GM19035 (cell line): ENCODE measurements around the gene GLI1.
"Not testable (repeated sequence)": the region's sequence is repeated elsewhere in the genome, so short reads cannot be mapped to it uniquely, and the experiment has no call there.

ENCODE experiments used
- ATAC-seq: cut with Tn5 transposase; IDR thresholded peaks from one replicate; pipeline ENCODE4 v1.9.1; 2021; ENCODE audit not compliant: unreplicated experiment

GLI1 gene

DNA sequence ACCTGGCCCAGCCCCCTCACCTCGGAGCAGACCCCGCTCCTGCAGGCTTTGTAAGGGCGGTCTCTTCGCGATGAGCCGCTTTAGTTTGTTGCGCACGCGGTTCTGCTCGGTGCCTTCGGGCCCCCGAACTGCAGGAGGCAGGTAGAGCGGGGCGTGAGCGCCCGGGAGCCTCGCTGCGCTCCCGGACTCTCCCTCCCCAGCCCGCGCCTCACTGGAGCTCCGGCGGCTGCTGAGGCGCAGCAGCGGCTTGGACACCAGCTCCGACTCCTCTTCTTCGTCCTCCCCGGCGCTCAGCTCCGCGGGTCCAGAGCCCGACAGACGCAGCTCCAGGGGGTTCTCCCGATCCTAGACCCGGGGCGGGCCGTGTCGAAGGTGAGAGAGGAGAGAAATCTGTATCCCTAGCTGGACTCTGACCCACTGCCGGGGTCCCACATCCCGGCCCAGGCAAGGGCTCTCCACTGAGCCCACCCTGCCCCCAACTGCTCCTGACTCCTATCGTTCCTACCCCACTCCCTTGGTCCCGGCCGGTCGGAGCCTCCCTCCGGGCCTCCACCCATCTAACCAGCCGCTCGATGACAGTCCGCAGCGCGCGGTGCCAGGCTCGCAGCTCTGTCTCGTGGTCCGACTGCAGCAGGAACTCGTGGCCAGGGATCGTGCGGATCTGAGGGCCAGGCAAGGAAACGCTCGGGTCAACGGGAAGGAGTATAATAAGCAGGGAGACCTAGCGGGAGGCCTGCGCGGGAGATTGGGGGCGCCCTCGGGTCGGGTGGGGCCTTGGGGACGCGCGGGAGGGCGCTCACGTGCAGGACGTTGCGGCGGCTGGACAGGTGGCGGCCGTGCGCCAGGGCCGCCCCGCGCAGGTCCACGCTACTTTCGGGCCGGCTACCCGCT is 15.9 kb downstream of the GLI1 start:
- peak; percentile 2 for ATAC-seq

GRCh38 chr12:57476162-57476992 is 16.8 kb downstream of the GLI1 start:
- ATAC-seq, result peak; percentile 38

DNA sequence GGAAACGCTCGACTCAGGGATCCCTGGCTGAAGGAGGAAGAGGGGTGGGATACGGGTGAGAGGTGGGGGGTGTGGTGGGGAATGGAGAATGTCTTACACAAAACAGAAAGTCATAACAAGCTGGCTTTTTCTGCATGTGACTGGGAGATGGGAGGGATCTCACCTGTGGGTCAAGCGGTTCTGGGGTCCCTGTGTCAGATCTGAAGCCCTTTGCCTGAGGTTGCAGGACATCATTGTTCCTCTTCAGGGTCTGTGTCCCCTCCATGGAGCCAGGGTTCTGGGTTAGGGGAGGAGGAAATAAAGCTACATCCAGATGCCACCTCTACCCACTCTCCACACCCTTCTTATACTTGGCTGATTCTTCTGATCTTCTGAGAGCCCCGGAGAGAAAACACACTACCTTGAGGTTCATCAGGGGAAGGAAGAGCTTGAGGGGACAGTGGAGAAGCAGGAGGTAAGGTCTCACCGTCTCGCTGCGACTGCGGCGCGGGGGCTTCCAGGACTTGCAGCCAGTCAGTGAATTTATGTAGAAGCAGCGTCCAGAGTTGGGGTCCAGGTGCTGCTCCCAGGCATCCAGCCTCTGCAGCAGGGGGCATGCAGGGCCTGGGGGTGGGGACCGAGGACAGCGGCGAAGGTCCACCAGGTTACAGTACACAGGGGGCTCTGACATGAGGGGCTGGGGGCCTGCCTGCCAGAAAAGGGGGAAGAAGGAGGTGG is 17.6 kb downstream of the GLI1 start:
- no peak for ATAC-seq

DNA sequence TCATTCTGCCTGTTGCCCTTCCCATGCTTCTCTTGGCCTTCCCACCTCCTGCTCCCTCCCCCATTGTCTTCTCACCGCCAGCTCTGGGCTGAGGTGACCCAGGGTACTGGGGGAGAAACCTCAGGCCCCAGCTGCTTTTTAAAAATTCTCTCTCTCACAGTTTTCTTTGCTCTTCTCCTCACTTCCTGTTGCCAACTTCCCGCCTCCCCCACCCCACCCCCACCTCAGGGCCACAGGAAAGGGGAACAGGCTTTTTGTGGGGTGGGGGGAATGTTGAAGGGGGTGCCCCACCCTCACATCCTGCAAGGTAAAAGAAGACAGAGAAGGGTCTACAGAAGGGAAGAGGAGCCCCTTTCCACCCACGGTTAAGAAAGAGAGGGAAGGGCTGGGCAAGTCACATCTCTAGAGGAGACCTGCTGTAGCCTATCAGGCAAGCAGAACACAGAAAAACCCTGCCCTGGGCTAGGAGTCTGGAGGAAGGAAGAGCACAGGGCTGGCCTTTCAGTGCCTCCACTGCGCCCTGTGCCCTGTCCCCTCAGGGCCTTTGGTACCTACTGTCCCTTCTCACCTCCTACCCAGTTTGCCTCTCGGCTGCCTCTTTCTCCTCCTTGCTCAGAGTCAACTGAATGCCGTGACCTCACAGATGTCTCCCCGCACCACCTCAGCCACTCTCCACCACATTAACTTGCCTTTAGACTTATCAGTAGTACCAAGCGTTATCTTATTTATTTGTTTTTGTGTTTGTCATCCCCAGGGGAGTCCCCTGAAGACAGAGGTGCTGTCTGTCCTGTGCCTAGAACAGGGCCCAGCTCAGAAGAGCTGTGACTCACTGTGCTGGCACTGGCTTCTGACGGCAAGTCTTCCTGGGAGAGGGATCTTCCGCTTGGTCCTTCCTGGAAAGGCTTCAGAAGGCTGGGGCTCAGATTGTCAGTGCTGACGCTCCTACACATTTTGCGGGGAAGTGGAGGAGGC is 18.4 kb downstream of the GLI1 start:
- peak; percentile 35 for ATAC-seq

- no peak for ATAC-seq
Measured at GRCh38 chr12:57479043-57479375, 19.4 kb downstream of the GLI1 start.

- peak; percentile 36 for ATAC-seq
Measured at GRCh38 chr12:57479376-57480115, 20.0 kb downstream of the GLI1 start, which contains the start of gene ARHGAP9. Gene ARHGAP9 (minus strand): TSS chr12:57479866. CDS start chr12:57479406, 460 bp downstream.

DNA sequence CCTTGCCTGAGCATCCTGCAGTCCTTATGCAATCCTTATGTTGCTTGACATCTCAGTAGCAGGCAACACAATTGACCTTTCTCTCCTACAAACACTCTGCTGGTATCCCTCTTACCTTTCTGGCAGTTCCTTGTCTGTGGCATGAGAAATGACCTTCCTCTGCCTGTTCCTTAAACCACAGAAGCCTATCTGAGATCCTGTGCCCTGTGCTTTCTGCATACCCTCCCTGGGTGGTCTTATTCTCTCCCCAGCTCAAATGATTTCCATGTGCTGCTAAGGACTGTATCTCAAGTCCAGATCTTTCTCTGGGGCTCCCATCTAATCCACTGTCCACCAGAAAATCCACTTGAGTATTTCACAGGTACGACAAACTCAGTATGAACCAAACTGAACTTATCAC is 22.1 kb downstream of the GLI1 start:
- ATAC-seq, result no peak

- ATAC-seq, result no peak
Measured at GRCh38 chr12:57483466-57483865, 23.9 kb downstream of the GLI1 start.

DNA sequence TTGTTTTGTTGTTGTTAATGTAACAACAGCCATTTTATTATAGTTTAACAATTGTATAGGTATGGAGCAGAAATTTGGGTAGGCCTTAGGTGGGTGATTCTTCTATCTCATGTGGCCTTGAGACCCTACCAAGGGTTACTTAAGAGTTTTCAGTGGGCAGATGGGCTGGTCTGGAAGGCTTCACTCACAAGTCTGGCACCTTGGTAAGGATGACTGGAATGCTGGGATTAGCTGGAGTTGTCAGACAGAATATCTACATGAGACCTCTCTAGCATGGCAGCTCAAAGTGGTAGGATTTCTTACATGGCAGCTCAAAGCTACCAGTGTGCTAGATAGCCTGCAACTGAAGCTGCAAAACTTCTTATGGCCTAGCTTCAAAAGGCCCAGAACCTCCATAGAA is 26.1 kb downstream of the GLI1 start:
- ATAC-seq, result no peak

GRCh38 chr12:57487055-57487596 is 27.5 kb downstream of the GLI1 start:
- ATAC-seq, result no peak

DNA sequence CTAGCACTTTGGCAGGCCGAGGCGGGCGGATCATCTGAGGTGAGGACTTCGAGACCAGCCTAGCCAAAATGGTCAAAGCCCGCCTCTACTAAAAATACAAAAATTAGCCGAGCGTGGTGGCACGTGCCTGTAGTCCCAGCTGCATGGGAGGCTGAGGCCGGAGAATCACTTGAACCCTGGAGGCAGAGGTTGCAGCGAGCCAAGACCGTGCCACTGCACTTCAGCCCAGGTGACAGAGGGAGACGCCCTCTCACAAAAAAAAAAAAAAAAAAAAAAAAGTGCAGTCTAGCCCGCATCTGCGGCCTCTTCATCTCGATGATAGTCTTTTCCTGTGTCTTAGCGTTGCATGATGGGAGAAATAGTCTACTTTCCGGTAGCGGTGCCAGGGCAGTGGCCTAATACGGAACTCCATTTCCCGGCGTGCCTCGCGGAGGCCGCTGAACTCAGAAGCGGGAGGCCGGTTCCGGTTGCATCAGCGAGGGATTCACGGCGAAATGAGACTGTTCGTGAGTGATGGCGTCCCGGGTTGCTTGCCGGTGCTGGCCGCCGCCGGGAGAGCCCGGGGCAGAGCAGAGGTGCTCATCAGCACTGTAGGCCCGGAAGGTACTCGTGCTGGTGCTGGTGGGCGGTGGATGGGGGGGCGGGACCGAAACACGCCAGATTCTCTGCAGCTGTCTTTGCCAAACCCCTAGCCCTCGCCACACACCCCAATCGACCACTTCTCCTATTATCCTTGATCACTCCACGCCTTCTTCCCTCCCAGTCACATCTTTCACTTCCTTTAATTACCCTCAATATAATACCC is 28.2 kb downstream of the GLI1 start, which contains the start of gene MARS1:
TSS of gene MARS1 (plus strand) at position 472 of the 805 bp plus-strand sequence. CDS start at position 495, 23 bp downstream.
- ATAC-seq, result peak; percentile 98

DNA sequence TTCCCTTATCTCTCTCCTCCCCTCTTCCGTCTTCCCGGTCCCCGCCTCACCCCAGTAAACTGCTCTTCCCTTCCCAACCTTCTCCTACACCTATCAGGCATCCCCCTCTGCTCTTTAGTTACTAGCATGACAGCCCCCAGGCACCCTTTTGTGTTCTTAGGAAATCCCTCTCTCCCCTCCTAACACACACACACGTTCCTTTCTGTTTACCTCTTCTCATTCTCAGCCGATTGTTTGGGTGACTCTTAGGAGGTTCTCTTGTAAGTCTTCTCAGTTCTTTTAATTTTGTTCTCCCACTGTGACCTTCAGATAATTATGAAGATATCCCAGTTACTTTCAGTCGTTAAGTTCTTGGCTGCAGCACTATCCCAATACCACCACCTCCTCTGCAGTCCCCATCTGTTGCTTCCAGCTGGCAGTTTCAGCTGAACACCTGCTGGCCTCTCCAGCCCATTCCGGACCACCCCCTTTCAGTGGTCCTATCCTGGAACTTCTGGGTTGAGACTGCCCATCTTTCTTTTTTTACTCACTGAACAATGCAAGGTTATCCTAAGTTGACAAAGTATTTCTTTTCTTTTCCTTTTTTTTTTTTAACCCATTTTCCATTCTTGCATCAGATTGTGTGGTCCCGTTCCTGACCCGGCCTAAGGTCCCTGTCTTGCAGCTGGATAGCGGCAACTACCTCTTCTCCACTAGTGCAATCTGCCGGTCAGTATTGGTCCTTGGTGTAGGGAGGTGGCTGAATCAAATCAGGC is 29.0 kb downstream of the GLI1 start:
- no peak for ATAC-seq

- no peak for ATAC-seq
Measured at GRCh38 chr12:57489157-57489641, 29.6 kb downstream of the GLI1 start.

GRCh38 chr12:57490126-57490525 is 30.5 kb downstream of the GLI1 start:
- no peak for ATAC-seq

DNA sequence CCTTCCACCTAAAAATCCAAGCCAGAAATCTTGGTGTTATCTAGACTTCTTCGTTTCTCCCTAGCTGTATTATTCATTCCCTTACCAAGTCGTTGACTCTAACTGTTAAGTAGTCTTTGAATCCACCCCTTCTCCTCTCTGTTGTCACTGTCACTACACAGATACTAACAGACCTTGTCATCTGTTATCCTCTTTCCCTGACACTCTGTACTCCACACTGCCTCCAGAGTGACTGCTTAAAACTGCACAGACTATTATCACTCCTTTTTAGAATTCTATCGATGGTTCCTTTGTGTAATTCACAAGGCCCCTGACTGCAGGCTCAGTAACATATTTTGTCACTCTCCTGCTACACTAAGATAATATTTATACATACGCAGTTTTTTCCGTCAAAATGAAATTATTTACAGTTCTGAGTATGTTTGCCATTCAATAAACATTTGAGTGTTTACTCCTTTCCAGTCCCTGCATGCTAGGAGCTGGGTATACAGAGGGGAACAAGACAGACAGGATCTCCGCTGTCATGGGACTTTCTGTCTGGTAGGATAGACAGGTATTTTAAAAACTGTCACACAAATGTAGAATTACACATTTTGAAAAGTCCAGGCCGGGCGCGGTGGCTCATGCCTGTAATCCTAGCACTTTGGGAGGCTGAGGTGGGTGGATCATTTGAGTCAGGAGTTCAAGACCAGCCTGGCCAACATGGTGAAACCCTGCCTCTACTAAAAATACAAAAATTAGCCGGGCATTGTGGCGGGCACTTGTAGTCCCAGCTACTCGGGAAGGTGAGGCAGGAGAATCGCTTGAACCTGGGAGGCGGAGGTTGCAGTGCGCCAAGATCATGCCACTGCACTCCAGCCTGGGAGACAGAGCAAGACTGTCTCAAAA is 32.1 kb downstream of the GLI1 start:
- no peak for ATAC-seq

GRCh38 chr12:57495051-57495701 is 35.6 kb downstream of the GLI1 start:
- ATAC-seq, result not testable (repeated sequence)
